Glomerular endothelial cell (primary cell): Measurements from ENCODE around the gene SELP. TPM values are rescaled to one million over a fixed set of nuclear protein-coding genes. Genes with fewer than 3 reads are reported as not detected.
"Not testable (repeated sequence)": the region's sequence is repeated elsewhere in the genome, so short reads cannot be mapped to it uniquely, and the experiment has no call there.

Source experiments
- DNase-seq: peaks from one replicate; pipeline ENCODE4 v3.0.0-alpha.2; 2011; ENCODE audit warnings: low read depth, low spot score; ENCODE audit errors: extremely low read depth
- total RNA-seq: library from RNA; depleted of rRNA; stranded (reverse); fragments of >200 nt; gene quantifications from 2 replicates; pipeline ENCODE4 v1.2.3, GENCODE V29; 2015

Gene SELP
- 15.4 and 27.7 TPM in 2 replicates for total RNA-seq

GRCh38 chr1:169630006-169630405, at the start of gene SELP:
TSS of gene SELP (minus strand) at chr1:169630124. CDS start at chr1:169630074, 50 bp downstream.
- no peak for DNase-seq

- no peak for DNase-seq
Observed at GRCh38 chr1:169679692-169680091, 49.8 kb upstream of the SELP start.

- DNase-seq: peak; percentile 62
Observed at GRCh38 chr1:169676001-169676400, 46.1 kb upstream of the SELP start.

DNA sequence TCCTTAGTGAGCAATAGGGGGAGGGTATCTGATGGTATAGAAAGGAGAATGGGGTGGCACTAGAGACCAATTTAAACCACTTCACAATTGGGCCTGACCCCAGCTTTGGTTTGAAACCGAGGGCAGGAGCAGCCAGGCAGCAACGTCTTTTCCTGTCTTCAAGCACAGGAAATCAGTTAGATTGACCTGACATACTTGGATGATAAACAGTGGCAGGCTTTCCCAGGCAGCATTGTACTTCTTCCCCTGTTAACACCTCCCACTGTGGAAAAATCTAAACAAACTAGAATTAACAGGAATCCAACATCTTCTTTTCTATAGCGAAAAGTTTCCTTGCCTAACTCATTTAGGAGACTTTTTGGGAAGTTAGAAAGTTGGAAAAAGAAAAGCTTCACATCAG, 40.9 kb upstream of the SELP start:
- peak; percentile 61 for DNase-seq

- not testable (repeated sequence) for DNase-seq
Observed at GRCh38 chr1:169670244-169670643, 40.3 kb upstream of the SELP start.

GRCh38 chr1:169667699-169668596, 38.0 kb upstream of the SELP start:
- DNase-seq: not testable (repeated sequence)

DNA sequence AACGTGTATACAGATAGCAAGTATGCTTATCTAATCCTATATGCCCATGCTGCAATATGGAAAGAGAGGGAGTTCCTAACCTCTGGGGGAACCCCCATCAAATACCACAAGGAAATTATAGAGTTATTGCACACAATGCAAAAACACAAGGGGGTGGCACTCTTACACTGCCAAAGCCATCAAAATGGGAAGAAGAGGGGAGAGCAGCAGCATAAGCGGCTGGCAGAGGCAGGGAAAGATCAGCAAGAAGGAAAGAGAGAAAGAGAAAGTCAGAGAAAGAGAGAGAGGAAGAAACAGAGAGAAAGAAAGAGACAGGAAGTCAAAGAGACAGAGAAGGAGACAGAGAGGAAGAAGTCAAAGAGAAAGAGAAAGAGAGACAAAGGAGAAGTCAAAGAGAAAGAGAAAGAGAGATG, 37.3 kb upstream of the SELP start:
- DNase-seq: not testable (repeated sequence)

- not testable (repeated sequence) for DNase-seq
Observed at GRCh38 chr1:169662680-169663079, 32.8 kb upstream of the SELP start.

GRCh38 chr1:169661066-169661465, 31.1 kb upstream of the SELP start:
- DNase-seq: not testable (repeated sequence)

DNA sequence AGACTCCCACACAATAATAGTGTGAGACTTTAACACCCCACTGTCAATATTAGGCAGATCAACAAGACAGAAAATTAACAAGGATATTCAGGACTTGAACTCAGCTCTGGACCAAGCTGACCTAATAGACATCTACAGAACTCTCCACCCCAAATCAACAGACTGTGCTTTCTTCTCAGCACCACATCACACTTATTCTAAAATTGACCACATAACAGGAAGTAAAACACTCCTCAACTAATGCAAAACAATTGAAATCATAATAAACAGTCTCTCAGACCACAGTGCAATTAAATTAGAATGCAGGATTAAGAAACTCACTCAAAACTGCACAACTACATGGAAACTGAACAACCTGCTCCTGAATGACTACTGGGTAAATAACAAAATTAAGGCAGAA, 28.9 kb upstream of the SELP start:
- DNase-seq: not testable (repeated sequence)

DNA sequence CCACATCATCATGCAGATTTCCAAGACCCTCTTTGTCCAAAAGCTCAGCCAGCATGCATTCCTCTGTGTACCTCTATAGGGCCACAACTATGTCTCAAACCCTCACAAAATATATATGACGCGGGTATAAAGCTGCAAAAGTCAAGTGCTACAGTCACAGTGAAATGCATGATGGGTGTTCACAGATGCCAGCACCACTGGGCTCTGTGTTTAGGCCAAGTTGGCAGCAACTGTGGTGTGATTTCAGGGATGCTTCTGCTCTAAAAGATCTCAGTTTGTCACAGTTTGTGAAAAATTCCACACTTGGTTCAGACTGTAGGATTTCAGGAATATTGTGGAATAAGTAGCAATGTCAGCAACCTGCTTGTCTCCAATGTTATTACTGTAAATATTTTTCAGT, 23.9 kb upstream of the SELP start:
- DNase-seq: no peak

GRCh38 chr1:169651035-169651434, 21.1 kb upstream of the SELP start:
- DNase-seq: no peak

DNA sequence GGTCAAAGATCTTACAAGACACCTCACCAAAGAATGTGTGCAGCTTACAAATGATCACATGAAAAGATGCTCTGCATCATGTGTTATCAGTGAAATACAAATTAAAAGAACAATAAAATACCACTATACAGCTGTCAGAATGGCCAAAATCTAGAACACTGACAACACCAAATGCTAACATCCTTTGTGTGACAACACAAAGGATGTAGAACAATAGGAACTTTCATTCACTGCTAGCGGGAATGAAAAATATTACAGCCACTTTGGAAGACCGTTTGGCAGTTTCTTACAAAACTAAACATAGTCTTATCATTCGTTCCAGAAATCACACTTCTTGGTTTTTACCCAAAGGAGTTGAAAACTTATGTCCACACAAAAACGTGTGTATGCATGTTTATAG, 20.6 kb upstream of the SELP start:
- DNase-seq: no peak

DNA sequence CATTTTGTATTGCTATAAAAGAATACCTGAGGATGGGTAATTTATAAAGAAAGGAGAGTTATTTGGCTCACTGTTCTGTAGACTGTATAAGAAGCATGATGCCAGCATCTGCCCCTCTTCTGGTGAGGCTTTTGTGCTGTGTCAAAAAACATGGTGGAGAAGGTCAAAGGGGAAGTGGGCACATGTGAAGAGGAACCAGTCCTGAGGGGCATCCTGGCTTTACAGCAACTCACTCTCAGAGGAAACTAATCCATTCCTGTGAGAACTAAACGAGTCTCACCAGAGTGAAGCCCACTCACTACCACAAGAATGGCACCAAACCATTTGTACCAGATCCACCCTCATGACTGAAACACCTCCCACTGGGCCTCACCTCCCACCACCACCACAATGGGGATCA, 18.8 kb upstream of the SELP start:
- no peak for DNase-seq

DNA sequence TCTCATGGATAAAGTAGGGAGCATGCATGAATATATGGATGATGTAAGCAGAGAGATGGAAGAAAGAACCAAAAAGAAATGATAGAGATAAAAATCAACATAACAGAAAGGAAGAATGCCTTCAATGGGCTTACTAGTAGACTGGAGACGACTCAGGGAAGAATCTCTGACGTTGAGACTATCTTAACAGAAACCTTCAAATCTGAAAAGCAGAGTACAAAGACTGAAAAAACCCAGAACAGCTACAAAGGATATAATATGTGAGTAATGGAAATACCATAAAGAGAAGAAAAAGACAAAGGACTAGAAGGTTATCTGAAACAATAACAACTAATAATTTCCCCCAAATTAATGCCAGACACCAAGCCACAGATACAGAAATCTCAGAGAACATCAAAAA, 18.3 kb upstream of the SELP start:
- no peak for DNase-seq

DNA sequence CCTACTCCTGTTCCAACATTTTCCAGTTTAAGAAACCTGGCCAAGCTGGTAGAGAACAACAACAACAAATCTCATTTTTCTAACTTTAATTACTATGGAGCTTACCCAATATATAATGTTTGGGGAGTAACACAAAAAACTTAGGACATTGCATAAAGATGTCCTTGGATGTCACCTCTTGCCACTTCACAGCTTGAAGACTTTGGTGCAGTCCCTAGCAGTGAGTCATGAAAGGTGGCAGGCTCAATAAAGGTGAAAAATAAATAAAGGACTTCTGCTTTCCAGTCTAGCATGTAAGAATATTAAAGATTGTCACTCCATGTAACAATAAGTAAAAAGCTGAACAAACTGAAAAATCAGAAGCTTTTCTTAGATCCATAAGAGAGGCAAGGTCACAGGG, 17.6 kb upstream of the SELP start:
- no peak for DNase-seq

- DNase-seq: no peak
Observed at GRCh38 chr1:169644297-169644696, 14.4 kb upstream of the SELP start.

DNA sequence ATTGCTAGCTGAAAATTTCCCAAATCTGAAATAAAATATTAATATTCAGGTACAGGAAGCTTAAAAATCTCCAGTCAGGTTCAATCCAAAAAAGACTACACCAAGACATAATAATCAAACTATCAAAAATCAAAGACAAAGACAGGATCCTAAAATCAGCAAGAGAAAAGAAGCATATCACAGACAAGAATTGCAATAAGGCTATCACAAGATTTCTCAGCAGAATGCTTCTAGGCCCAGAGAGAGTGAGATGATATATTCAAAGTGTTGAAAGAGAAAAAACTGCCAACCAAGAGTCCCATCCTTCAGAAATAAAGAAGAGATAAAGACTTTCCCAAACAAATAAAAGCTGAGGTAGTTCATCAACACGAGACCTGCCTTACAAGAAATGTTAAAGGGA, 5.0 kb upstream of the SELP start:
- no peak for DNase-seq

- DNase-seq: no peak
Observed at GRCh38 chr1:169634145-169634544, 4.2 kb upstream of the SELP start.

GRCh38 chr1:169631249-169631648, 1.3 kb upstream of the SELP start:
- DNase-seq: no peak

DNA sequence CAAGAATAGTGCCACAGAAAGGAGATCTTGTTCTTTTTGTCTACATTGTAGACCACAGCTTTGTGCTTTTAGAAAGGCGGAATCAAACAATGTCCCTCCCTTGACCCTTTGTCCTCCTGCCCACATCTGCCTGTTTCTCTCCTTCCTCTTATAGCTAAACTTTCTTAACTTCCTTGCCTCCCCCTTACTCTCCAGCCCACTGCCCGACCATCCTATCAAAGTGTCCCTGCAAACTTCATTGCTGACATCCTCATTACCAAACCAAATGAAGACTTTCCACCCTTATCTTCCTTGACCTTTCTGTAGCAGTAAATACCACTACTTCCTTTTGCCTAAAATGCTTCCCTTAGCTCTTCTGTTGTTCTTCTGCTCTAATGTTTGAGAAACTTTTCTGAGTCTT, 5.0 kb downstream of the SELP start:
- no peak for DNase-seq

DNA sequence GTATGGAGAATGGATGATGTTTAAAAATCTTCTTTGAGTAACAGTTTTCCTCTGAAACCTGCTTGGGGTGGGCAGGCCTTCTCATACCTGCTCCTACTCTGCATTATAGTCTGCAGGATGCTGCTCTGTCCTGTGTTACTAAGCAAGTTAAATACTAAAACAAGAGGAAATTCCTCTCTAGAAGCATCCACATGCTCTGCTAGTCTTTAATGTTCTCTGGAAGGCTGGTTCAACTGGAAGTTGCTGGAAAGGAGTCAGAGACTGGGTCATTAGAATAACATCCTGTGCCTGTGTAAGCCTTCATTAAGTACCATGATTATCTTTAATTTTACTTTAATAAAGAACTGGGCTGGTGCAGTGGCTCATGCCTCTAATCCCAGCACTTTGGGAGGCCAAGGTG, 5.8 kb downstream of the SELP start:
- DNase-seq: no peak
